Measurements from ENCODE around the gene KMT5B.

The KMT5B gene

DNA sequence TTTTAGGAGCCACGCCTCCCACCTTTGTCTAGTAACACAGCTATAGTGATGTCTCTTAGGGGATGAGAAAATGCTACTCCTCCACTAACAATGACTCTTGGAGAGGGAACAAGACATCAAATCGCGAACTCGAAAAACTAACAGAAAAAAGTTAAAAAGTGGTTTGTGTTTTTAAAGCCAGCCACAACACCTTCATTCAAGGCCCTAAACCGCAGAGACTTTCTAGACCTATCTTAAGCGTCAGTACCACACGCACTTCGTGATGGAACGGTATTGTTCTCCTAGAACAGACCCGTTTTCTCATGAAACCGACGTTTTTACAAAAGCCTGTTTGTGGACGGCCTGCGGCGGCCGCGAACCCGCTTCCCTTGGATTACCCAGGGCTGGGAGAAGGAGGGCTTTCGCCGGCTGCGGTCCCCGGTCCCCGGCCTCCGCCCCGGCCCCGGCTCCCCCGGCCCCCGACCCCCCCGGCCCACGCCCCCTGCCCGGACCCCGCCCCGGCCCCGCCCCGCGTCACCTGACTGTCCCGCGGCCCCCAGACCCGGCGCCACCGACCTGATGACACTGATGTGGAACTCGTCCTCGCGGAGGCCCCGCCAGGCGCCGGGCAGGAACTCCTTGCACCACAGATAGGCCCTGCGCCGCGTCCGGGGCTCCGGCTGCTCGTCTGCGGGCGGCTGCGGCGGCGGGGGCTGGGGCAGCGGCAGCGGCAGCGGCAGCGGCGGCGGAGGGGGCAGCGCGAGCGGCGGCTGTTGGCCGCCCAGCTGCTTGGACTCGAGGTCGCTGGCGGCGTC, 92.6 kb downstream of the KMT5B start:
- Histone ChIP-seq H3K9ac (ENCODE audit: low read depth, low read length) (peak overlapping the region; percentile 83), H3K4me1 (ENCODE audit: insufficient read depth, low read length) (peaks cover 36% of the 10 kb centered on the region), H3K36me3 (ENCODE audit: insufficient read depth, low read length) (no peaks in the 10 kb centered on the region), H3K9me3 (ENCODE audit: control insufficient read depth, insufficient read depth, low read length) (no peaks in the 10 kb centered on the region)

- peaks cover 29% of the 10 kb centered on the region for H3K4me1 ChIP-seq (ENCODE audit: insufficient read depth, low read length)
Measured at GRCh38 chr11:68118706-68119448, 94.2 kb downstream of the KMT5B start.

GRCh38 chr11:68117853-68118470, 95.1 kb downstream of the KMT5B start:
- Histone ChIP-seq H3K36me3 (ENCODE audit: insufficient read depth, low read length) (no peaks in the 10 kb centered on the region), H3K9me3 (ENCODE audit: control insufficient read depth, insufficient read depth, low read length) (no peaks in the 10 kb centered on the region), H3K9ac (ENCODE audit: low read depth, low read length) (no peak overlapping the region), H3K4me1 (ENCODE audit: insufficient read depth, low read length) (peaks cover 26% of the 10 kb centered on the region)

More at GRCh38 chr11:68118706-68119448, 94.2 kb downstream of the KMT5B start:
- Histone ChIP-seq H3K9ac (ENCODE audit: low read depth, low read length) (peak overlapping the region; percentile 83; the same call in 1 of the 2 replicates), H3K9me3 (ENCODE audit: control insufficient read depth, insufficient read depth, low read length) (no peaks in the 10 kb centered on the region), H3K36me3 (ENCODE audit: insufficient read depth, low read length) (no peaks in the 10 kb centered on the region)

- no peak overlapping the region for H3K9ac ChIP-seq (ENCODE audit: low read depth, low read length)
- H3K36me3 ChIP-seq (ENCODE audit: insufficient read depth, low read length): no peaks in the 10 kb centered on the region
- peaks cover 23% of the 10 kb centered on the region for H3K4me1 ChIP-seq (ENCODE audit: insufficient read depth, low read length)
- no peaks in the 10 kb centered on the region for H3K9me3 ChIP-seq (ENCODE audit: control insufficient read depth, insufficient read depth, low read length)
Measured at GRCh38 chr11:68116974-68117373, 96.1 kb downstream of the KMT5B start.

DNA sequence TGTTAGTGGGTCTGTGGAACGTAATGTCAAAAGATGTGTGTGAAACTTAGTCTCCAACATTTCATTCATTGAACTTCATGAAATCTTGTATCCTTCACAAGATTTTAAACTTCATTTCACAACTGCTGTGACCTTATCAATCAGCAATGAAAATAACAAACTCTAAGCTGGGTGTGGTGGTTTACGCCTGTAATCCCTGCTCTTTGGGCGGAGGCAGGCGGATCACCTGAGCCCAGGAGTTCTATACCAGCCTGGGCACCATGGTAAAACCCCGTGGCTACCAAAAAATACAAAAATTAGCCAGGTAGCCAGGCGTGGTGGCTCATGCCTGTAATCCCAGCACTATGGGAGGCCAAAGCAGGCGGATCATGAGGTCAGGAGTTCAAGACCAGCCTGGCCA, 97.0 kb downstream of the KMT5B start:
- no peak overlapping the region for H3K9ac ChIP-seq (ENCODE audit: low read depth, low read length)
- H3K9me3 ChIP-seq (ENCODE audit: control insufficient read depth, insufficient read depth, low read length): no peaks in the 10 kb centered on the region
- no peaks in the 10 kb centered on the region for H3K36me3 ChIP-seq (ENCODE audit: insufficient read depth, low read length)
- peaks cover 23% of the 10 kb centered on the region for H3K4me1 ChIP-seq (ENCODE audit: insufficient read depth, low read length)

DNA sequence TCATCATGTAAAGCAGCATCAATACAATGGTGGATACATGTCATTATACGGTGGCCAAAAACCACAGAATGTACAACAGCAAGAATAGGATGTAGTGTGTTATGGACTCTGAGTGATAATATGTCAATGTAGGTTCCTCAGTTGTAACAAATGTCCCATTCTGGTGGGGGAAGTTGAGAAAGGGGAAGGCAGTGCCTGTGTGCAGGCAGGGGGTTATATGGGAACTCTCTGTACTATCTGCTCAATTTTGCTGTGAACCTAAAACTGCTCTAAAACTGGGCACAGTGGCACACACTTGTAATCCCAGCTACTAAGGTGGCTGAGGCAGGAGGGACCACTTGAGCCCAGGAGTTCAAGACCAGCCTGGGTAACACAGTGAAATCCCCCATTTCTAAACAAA, 97.8 kb downstream of the KMT5B start:
- Histone ChIP-seq H3K9ac (ENCODE audit: low read depth, low read length) (no peak overlapping the region), H3K4me1 (ENCODE audit: insufficient read depth, low read length) (peaks cover 23% of the 10 kb centered on the region)

GRCh38 chr11:68113986-68114385, 99.1 kb downstream of the KMT5B start:
- Histone ChIP-seq H3K36me3 (ENCODE audit: insufficient read depth, low read length) (no peaks in the 10 kb centered on the region), H3K4me1 (ENCODE audit: insufficient read depth, low read length) (peaks cover 22% of the 10 kb centered on the region), H3K9me3 (ENCODE audit: control insufficient read depth, insufficient read depth, low read length) (no peaks in the 10 kb centered on the region), H3K9ac (ENCODE audit: low read depth, low read length) (no peak overlapping the region)

More for the DNA sequence above, 97.8 kb downstream of the KMT5B start:
- Histone ChIP-seq H3K9me3 (ENCODE audit: control insufficient read depth, insufficient read depth, low read length) (no peaks in the 10 kb centered on the region), H3K36me3 (ENCODE audit: insufficient read depth, low read length) (no peaks in the 10 kb centered on the region)

GRCh38 chr11:68107689-68108088, 105.4 kb downstream of the KMT5B start:
- no peak overlapping the region for H3K9ac ChIP-seq (ENCODE audit: low read depth, low read length)
- peaks cover 7% of the 10 kb centered on the region; the same call in 1 of the 2 replicates for H3K36me3 ChIP-seq (ENCODE audit: insufficient read depth, low read length)
- H3K4me1 ChIP-seq (ENCODE audit: insufficient read depth, low read length): 0 out of 2 replicates have a peak, but pooled peaks cover 3% of the 10 kb centered on the region
- no peaks in the 10 kb centered on the region for H3K9me3 ChIP-seq (ENCODE audit: control insufficient read depth, insufficient read depth, low read length)

DNA sequence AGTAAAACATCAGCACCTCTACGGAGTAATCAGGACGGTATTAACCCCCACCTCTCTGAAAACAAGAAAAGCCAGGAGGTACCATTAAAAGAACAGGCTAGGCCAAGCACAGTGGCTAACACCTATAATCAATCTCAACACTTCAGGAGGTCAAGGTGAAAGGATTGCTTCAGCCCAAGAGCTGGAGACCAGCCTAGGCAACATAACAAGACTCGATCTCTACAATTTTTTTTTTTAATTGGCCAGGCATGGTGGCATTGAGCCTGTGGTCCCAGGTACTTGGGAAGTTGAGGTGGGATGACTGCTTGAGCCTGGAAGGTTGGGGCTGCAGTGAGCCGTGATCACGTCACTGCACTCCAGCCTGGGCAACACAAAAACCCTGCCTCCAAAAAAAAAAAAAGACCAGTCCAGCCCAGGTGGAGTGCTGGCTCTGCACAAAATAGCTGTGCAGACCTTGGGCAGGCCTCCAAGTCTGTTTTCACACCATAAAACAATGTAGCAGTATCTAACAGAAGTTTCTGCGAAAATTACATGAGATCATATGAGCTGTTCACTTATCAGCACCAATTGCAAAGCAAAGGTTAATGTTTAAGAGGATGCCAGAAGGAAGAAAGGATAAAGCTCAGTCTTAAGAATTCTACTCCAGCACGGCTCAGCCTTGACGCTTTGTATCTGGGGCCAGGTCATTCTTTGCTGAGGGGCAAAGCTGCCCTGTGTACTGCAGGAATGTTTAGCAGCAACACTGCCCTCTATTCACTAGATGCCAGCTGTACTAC, 106.7 kb downstream of the KMT5B start:
- H3K9me3 ChIP-seq (ENCODE audit: control insufficient read depth, insufficient read depth, low read length): no peaks in the 10 kb centered on the region
- 0 out of 2 replicates have a peak, but pooled peaks cover 3% of the 10 kb centered on the region for H3K4me1 ChIP-seq (ENCODE audit: insufficient read depth, low read length)
- H3K9ac ChIP-seq (ENCODE audit: low read depth, low read length): no peak overlapping the region
- H3K36me3 ChIP-seq (ENCODE audit: insufficient read depth, low read length): peaks cover 7% of the 10 kb centered on the region; the same call in 1 of the 2 replicates
